AG04449 (cell line): ENCODE data around the gene MYO10.

Source experiments
- CTCF ChIA-PET: fragments of 350-600 bp; formaldehyde crosslinking; extraction: SDS; loops from one replicate; lab custom pipeline; 2021; ENCODE audit warnings: antibody characterized with exemption; lab: Yijun Ruan, JAX
- POLR2A ChIA-PET: fragments of 400-600, 350-600 bp; formaldehyde crosslinking; extraction: SDS; loops from one replicate; lab custom pipeline; 2020; ENCODE audit warnings: antibody characterized with exemption, inconsistent platforms; lab: Yijun Ruan, JAX
- DNase-seq: peaks from one replicate; pipeline ENCODE4 v3.0.0-alpha.2; 2010; ENCODE audit warnings: low read depth, low spot score
- H3K4me3 ChIP-seq: 2 replicates; pipeline ENCODE4 v1.5.1; 2011; ENCODE audit warnings: low read depth, mild to moderate bottlenecking, control low read depth, low read length
- TF ChIP-seq, protein P1 (sequence below): IDR thresholded peaks from one replicate; pipeline ENCODE4 v1.5.1; 2011; ENCODE audit warnings: mild to moderate bottlenecking, moderate library complexity, low read length, control low read depth, inconsistent platforms; ENCODE audit not compliant: insufficient read depth; ENCODE audit errors: missing control alignments

The MYO10 gene

DNA sequence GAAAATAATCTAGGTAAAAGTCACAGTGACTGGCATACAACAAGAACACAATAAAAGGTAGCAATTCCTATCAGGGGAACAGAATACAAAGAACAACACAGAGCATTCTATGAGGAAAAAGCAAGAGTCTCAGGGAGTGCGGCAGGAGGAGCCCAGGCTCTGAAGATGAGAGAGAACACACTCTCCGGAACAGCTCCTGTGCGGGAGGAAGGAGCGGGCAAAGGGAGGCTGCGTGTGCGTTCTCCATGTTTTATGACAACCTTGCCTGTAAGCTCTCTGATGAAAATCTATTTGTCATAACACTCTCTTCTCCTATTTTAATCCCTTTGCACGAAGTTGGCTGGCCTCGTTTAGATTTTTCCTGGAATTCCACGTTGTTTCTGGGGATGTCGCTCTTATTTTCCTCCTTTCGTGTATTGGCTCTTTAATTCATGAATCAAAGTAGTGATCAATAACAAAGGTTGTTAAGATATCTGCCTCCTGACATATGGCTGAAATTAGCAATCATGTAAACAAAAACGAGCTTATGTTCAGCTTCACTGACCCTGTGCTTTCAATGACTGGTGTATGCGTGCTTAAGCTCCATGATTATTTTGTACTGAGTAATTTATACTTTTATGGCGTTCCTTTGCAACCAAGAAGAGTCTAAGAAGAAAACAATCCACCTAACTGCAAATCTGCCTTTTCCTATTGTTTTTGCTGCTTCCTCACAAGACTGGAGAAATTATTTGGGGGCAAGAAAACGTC, 109.5 kb downstream of the MYO10 start:
- ChIA-PET POLR2A (no interaction called here), CTCF (interaction anchor here (0.6 to 1.1 kb wide), 2 partner anchors 18 to 306 kb away, joined by 3 to 4 read pairs; no protein-coding TSS in a partner anchor)
- H3K4me3 ChIP-seq, result no peak overlapping the region
- TF ChIP-seq, protein P1, sequence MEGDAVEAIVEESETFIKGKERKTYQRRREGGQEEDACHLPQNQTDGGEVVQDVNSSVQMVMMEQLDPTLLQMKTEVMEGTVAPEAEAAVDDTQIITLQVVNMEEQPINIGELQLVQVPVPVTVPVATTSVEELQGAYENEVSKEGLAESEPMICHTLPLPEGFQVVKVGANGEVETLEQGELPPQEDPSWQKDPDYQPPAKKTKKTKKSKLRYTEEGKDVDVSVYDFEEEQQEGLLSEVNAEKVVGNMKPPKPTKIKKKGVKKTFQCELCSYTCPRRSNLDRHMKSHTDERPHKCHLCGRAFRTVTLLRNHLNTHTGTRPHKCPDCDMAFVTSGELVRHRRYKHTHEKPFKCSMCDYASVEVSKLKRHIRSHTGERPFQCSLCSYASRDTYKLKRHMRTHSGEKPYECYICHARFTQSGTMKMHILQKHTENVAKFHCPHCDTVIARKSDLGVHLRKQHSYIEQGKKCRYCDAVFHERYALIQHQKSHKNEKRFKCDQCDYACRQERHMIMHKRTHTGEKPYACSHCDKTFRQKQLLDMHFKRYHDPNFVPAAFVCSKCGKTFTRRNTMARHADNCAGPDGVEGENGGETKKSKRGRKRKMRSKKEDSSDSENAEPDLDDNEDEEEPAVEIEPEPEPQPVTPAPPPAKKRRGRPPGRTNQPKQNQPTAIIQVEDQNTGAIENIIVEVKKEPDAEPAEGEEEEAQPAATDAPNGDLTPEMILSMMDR, result no peak
- no peak for DNase-seq

DNA sequence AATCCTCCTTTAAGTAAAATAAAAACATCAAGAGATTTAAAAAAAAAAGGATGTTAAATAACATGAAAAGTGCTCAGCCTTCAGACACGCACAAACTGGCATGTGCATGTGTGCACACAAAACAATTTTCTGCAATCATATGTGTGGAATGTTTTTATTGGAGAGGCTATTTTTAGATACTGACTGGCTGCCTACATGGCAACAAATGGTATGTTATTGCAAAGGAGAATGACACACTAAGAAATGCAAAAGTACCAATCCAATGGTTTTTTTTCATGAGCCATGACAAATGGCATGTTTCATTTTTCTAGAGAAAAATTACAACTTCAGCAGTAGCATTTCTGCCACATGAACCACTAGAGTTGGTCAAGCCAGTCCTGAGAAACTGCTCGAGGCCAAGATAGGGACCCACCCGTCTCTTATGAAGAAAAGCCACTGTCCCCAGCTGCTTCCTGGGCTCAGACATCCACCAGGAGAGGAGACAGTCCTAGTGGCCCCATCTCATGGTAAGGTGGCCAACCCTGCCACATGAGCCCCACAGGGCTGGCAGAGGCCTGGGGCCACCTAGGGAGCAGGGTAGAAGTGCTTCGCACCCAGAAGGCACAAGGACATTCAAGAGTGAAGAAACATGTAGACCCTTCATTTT, 116.4 kb downstream of the MYO10 start:
- ChIA-PET CTCF (interaction anchor here (1.3 to 2.2 kb wide), 3 partner anchors 114 to 370 kb away, joined by 3 to 5 read pairs (median 3); no protein-coding TSS in a partner anchor), POLR2A (interaction anchor here (0.8 kb wide), 1 partner anchor 10 kb away, joined by 5 read pairs; no protein-coding TSS in a partner anchor)
- TF ChIP-seq, protein P1, result no peak
- H3K4me3 ChIP-seq, result no peak overlapping the region
- DNase-seq, result peak; percentile 72

DNA sequence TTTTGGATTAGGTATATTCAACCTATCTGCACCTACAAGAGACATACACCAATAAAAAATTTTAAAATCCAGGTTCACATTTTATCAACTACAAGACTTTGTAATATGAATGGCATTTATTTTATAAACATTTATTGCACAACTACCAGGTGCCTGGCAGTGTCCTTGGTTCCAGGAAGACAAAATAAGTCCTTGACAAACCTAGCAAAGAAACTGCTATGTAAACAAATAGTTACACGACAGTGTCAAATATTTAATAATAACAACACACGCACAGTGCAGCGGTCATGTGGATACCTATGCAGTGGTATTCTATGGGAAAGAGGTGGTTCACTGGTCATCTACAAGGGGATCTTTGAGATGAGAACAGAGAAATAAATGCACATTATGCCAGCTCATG, 120.7 kb downstream of the MYO10 start:
- DNase-seq, result no peak
- CTCF ChIA-PET, result no interaction called here
- TF ChIP-seq, protein P1, result no peak
- H3K4me3 ChIP-seq, result no peak overlapping the region
- POLR2A ChIA-PET, result no interaction called here

DNA sequence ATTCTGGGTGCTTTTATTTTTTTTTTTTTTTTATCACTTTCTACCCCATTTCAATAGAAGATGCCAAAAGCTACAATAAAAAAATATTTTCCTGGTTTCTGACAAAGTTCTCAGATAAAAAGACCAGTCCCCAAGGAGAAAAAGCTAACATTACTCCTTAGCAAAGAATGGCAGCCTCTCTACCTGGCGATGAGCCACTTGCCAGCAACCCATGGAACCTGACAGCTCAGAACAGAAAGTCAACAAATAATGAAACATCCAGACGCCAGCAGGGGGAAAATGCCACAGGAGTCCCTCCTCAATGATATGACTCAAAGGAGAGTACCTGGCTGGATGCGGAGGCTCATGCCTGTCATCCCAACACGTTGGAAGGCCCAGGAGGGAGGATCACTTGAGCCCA, 123.2 kb downstream of the MYO10 start:
- no peak for DNase-seq
- ChIA-PET POLR2A (no interaction called here), CTCF (interaction anchor here (1.0 kb wide), 1 partner anchor 9 kb away, joined by 3 read pairs; no protein-coding TSS in a partner anchor)
- no peak overlapping the region for H3K4me3 ChIP-seq
- TF ChIP-seq, protein P1, result no peak

DNA sequence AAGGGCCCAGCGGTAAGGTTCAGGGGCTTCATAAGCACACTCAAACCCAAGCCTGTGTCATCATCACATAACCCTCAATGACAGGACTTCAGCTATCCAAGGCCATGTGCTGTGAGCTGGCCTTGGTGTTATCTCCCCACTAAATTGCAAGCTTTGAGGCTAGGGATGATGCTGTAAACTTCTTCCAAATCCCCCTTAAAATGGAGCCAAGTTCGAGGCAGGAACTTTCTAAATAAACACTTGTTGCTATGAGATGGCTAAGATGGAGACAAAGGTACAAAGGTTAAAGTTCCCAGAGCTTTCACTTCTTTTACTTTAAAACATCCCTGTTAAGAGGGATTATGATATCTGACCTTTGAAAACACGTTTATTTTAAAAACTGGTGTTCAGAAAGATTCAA, 123.6 kb downstream of the MYO10 start:
- TF ChIP-seq, protein P1, result no peak
- POLR2A ChIA-PET, result no interaction called here
- no peak for DNase-seq
- CTCF ChIA-PET, result interaction anchor here (1.0 kb wide), 1 partner anchor 10 kb away, joined by 3 read pairs; no protein-coding TSS in a partner anchor
- no peak overlapping the region for H3K4me3 ChIP-seq
